ENCODE data around the gene PAPPA. TPM values are rescaled to one million over a fixed set of nuclear protein-coding genes. Genes with fewer than 3 reads are reported as not detected.
A peak's percentile ranks its signal among the peaks of the same experiment; 100 is the strongest.

The PAPPA gene
- total RNA-seq, 1 donor from 2014 or later, result 2.9 TPM

DNA sequence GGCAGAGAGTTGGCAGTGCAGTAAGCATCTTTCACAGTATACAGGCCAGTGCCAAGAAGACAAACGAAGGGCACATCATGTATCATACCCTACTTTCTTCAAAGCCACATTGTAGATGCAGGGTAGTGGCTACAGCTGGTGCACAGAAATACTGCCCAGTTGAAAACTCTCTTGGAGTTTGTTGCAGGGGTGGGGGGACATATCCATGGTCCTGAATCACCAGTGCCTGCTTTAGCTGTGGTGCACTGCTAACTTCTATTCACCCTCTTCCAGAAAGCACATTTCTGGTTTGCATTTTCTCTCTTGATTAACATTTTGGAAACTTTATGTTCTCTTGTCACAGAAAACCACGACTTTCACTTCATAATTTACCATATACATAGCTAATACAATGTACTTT, 196.6 kb downstream of the PAPPA start:
- Mint-ChIP-seq H3K36me3 (no peaks in the 10 kb centered on the region), H3K4me3 (no peak overlapping the region), H3K27ac (no peak overlapping the region), H3K4me1 (no peaks in the 10 kb centered on the region), H3K27me3 (ENCODE audit: low read depth) (no peaks in the 10 kb centered on the region), H3K9me3 (no peaks in the 10 kb centered on the region)
- DNase-seq (ENCODE audit: low spot score in 2 of 2, unreplicated experiment in 2 of 2), result no peak
- TF ChIP-seq, protein P1, sequence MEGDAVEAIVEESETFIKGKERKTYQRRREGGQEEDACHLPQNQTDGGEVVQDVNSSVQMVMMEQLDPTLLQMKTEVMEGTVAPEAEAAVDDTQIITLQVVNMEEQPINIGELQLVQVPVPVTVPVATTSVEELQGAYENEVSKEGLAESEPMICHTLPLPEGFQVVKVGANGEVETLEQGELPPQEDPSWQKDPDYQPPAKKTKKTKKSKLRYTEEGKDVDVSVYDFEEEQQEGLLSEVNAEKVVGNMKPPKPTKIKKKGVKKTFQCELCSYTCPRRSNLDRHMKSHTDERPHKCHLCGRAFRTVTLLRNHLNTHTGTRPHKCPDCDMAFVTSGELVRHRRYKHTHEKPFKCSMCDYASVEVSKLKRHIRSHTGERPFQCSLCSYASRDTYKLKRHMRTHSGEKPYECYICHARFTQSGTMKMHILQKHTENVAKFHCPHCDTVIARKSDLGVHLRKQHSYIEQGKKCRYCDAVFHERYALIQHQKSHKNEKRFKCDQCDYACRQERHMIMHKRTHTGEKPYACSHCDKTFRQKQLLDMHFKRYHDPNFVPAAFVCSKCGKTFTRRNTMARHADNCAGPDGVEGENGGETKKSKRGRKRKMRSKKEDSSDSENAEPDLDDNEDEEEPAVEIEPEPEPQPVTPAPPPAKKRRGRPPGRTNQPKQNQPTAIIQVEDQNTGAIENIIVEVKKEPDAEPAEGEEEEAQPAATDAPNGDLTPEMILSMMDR (IDR thresholded peaks at IDR 0.05; ENCODE audit: unreplicated experiment), result no peak

DNA sequence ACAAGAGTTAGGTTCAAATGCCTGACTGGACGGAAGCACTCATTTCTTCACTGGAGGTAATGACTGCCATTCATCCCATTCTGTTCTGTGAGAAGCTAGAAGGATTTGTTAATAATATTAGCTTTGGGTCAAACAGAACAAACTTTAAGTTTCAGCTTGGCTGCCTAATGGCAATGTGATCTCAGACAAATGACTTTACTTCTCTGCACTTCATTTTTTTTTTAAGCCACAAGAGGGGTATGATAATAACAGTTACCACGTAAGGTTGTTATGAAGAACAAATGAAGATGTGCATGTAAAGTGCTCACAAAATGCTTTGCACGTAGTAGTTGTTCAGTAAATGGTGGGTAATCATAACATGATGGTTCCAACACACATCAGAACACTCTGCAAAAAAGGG, 199.4 kb downstream of the PAPPA start:
- no peaks in the 10 kb centered on the region for H3K27me3 Mint-ChIP-seq (ENCODE audit: low read depth)
- no peaks in the 10 kb centered on the region for H3K4me1 Mint-ChIP-seq
- H3K4me3 Mint-ChIP-seq, result no peak overlapping the region
- H3K9me3 Mint-ChIP-seq, result no peaks in the 10 kb centered on the region
- TF ChIP-seq, protein P1 (IDR thresholded peaks at IDR 0.05; ENCODE audit: unreplicated experiment), result no peak
- H3K27ac Mint-ChIP-seq, result no peak overlapping the region
- DNase-seq (ENCODE audit: low spot score in 2 of 2, unreplicated experiment in 2 of 2), result no peak
- no peaks in the 10 kb centered on the region for H3K36me3 Mint-ChIP-seq

DNA sequence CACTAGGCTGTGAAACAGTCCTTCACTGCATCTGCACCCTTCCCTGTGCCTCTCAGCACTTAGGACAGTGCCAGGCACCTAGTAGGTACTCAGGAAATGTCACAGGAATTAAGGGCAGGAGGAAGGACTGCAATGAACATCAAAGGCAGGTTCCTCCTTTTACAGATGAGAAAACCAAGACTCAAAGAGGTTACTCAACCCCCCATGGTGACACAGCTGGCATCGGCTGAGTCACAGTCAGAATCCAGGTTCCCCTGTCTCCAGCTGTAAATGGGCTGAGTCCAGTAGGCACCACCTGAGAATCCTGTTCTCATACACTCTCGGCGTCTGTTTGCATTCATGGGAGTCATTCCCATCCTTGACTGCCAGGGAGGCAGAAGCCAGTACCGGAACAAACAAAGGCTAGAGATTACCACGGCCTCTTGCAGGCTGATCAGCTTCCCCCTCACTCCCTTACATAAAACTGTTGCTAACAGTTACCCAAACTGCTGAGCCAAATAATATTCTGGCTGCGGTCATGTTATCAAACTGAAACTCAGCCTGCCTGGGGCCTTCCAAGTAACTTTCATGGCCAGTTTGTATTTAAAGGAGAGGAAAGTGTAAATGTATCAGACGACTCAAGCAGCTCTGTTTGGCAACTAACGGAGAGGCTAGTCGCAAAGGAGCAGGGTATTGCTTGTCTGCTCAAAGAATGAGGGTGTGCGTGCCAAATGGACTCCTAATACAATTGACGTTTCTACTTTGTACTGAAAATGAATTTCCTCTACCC, 201.7 kb downstream of the PAPPA start:
- H3K36me3 Mint-ChIP-seq, result no peaks in the 10 kb centered on the region
- no peaks in the 10 kb centered on the region for H3K27me3 Mint-ChIP-seq (ENCODE audit: low read depth)
- peaks cover 6% of the 10 kb centered on the region for H3K4me1 Mint-ChIP-seq
- TF ChIP-seq, protein P1 (IDR thresholded peaks at IDR 0.05; ENCODE audit: unreplicated experiment), result no peak
- peak overlapping the region; percentile 44 for H3K27ac Mint-ChIP-seq
- H3K4me3 Mint-ChIP-seq, result no peak overlapping the region
- no peaks in the 10 kb centered on the region for H3K9me3 Mint-ChIP-seq
- DNase-seq (ENCODE audit: low spot score in 2 of 2, unreplicated experiment in 2 of 2), result no peak

DNA sequence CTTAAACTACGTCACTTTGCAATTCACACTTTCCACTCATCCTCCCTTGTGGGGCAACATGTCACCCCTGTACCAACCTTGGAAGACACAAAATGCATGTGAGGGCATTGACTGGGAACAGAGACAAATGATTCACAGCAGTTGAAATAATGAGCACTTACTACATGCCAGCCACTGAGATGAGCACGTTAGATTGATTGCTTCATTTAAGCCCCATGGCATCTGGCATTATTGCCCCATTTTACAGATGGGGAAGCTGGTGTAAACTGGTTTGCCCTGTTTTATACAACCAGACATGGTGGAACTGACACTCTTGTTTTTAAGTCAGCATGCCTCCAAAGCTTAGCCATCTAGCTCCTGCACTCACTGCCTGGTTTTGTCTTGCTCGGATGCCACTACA, 204.7 kb downstream of the PAPPA start:
- TF ChIP-seq, protein P1 (IDR thresholded peaks at IDR 0.05; ENCODE audit: unreplicated experiment), result no peak
- H3K4me3 Mint-ChIP-seq, result no peak overlapping the region
- H3K27me3 Mint-ChIP-seq (ENCODE audit: low read depth), result no peaks in the 10 kb centered on the region
- no peaks in the 10 kb centered on the region for H3K36me3 Mint-ChIP-seq
- H3K9me3 Mint-ChIP-seq, result no peaks in the 10 kb centered on the region
- H3K27ac Mint-ChIP-seq, result no peak overlapping the region
- H3K4me1 Mint-ChIP-seq, result peaks cover 12% of the 10 kb centered on the region
- no peak for DNase-seq (ENCODE audit: low spot score in 2 of 2, unreplicated experiment in 2 of 2)

DNA sequence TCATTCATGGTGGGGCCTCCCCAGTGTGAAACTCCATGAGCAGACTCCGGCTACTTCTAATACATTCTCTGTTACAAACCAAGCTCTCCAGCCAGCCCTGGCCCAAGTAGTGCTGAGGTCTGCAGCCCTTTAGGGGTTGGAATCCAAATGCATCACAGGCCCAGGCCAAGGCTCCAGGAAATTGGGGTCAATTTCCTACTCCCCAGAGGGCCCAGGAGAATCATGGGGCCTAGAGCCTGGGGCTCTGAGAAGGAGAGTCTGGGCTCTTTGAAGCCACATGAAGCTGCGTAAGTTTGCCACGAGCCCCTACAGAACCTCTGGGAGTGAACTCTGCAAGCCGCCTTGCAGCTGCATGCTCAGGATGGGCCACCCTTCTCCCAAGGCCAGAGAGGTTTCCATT, 206.4 kb downstream of the PAPPA start:
- H3K4me3 Mint-ChIP-seq, result no peak overlapping the region
- no peaks in the 10 kb centered on the region for H3K9me3 Mint-ChIP-seq
- H3K4me1 Mint-ChIP-seq, result peaks cover 16% of the 10 kb centered on the region
- DNase-seq (ENCODE audit: low spot score in 2 of 2, unreplicated experiment in 2 of 2), result no peak
- TF ChIP-seq, protein P1 (IDR thresholded peaks at IDR 0.05; ENCODE audit: unreplicated experiment), result no peak
- H3K27ac Mint-ChIP-seq, result no peak overlapping the region
- H3K36me3 Mint-ChIP-seq, result no peaks in the 10 kb centered on the region
- no peaks in the 10 kb centered on the region for H3K27me3 Mint-ChIP-seq (ENCODE audit: low read depth)

Data from mesothelial cell of epicardium (in vitro differentiated cells).